ENCODE data around the gene MINDY4. TPM values are rescaled to one million over a fixed set of nuclear protein-coding genes. Genes with fewer than 3 reads are reported as not detected.

Gene MINDY4
- total and polyA plus RNA-seq, 2 donors = 1.5 to 1.7 TPM

DNA sequence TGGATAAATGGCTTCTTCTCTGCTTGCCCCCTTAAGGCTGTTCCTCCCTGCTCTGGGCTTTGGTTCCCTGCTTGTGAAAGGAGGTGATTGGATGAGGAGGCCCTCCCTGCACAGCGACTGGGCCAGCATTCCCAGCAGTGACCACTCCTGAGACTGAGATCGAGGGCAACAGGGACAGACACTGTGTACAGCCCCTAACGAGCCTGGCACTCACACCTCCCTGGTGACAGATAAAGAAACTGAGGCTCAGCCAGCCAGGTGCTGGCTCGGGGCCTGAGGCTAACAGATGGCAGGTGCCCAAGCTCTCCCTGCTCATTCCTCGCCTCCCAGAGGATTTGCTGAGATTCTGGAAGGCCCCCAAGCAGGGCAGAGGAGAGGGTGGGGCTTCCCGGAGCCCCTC is 128.4 kb downstream of the MINDY4 start:
- DNase-seq (ENCODE audit: low read depth in 6 of 9, low spot score in 9 of 9) = no peak
- no peak overlapping the region for H3K27ac ChIP-seq (ENCODE audit: low read depth in 1 of 2, low read length in 1 of 2)
- no peaks in the 10 kb centered on the region for H3K9me3 ChIP-seq (ENCODE audit: control insufficient read depth in 2 of 2, insufficient read depth in 1 of 2, low read length in 1 of 2)
- H3K4me3 ChIP-seq (ENCODE audit: low read length in 2 of 2) = no peak overlapping the region
- no peaks in the 10 kb centered on the region for H3K27me3 ChIP-seq (ENCODE audit: control insufficient read depth in 2 of 2, insufficient read depth in 1 of 2, low read length in 1 of 2)
- WGBS = 84% methylated on average over 6 of the region's 6 CpGs
- H3K4me1 ChIP-seq (ENCODE audit: control insufficient read depth in 2 of 2, insufficient read depth in 2 of 2, low read length in 2 of 2) = no peaks in the 10 kb centered on the region
- no peaks in the 10 kb centered on the region for H3K36me3 ChIP-seq (ENCODE audit: control insufficient read depth in 2 of 2, insufficient read depth in 2 of 2, low read length in 1 of 2)

DNA sequence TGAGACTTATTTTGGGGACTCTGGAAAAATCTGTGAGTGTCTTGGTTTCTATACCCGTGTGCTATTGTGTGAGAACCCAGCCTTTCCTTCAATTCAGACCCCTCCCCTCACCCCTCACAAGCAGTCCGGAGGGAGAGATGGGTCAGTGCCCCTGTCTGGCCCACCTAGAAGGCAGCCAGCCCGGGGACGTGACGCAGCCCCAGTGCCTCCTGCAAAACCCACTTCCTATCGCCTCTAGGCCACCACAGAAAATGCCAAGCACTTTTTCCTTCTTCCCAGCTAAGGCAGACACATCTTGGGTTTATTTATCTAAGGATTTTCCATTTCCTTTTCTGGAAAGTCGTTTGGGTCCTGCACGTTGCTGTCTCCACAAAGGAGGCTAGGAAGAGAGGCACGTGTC is 128.8 kb downstream of the MINDY4 start:
- Histone ChIP-seq H3K27me3 (ENCODE audit: control insufficient read depth in 2 of 2, insufficient read depth in 1 of 2, low read length in 1 of 2) (no peaks in the 10 kb centered on the region), H3K9me3 (ENCODE audit: control insufficient read depth in 2 of 2, insufficient read depth in 1 of 2, low read length in 1 of 2) (no peaks in the 10 kb centered on the region), H3K4me3 (ENCODE audit: low read length in 2 of 2) (no peak overlapping the region), H3K27ac (ENCODE audit: low read depth in 1 of 2, low read length in 1 of 2) (no peak overlapping the region), H3K4me1 (ENCODE audit: control insufficient read depth in 2 of 2, insufficient read depth in 2 of 2, low read length in 2 of 2) (no peaks in the 10 kb centered on the region), H3K36me3 (ENCODE audit: control insufficient read depth in 2 of 2, insufficient read depth in 2 of 2, low read length in 1 of 2) (no peaks in the 10 kb centered on the region)
- 72% methylated on average over 9 of the region's 9 CpGs for WGBS
- DNase-seq (ENCODE audit: low read depth in 6 of 9, low spot score in 9 of 9) = no peak

DNA sequence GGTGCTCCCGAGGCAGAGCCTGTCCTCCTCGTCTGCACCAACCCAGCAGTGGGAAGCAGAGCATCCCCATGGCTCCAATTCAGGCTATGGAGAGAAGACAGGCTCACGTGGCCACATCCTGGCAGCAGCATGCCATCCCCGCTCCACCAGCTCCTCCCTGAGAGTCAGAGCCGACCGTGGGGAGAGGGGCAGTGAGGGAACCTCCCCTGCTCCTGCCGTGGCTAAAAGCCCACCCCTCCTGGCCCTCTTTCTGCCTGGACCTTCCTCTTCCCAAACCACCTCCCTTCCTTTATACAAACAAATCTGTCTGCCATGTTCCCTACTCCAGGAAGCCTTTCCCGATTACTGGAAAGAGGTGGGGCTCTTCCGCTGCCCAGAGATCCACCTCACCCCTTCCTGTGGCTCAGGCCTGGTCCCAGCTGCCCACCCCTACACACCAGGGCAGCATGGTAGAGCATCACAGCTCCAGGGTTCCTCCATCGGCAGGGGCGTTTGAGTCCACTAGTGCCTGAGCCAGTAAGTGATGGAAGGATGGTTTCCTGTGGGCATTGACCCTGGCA is 129.7 kb downstream of the MINDY4 start:
- H3K4me1 ChIP-seq (ENCODE audit: control insufficient read depth in 2 of 2, insufficient read depth in 2 of 2, low read length in 2 of 2) = no peaks in the 10 kb centered on the region
- H3K27me3 ChIP-seq (ENCODE audit: control insufficient read depth in 2 of 2, insufficient read depth in 1 of 2, low read length in 1 of 2) = no peaks in the 10 kb centered on the region
- no peak for DNase-seq (ENCODE audit: low read depth in 6 of 9, low spot score in 9 of 9)
- no peak overlapping the region for H3K27ac ChIP-seq (ENCODE audit: low read depth in 1 of 2, low read length in 1 of 2)
- no peaks in the 10 kb centered on the region for H3K36me3 ChIP-seq (ENCODE audit: control insufficient read depth in 2 of 2, insufficient read depth in 2 of 2, low read length in 1 of 2)
- 92% methylated on average over 11 of the region's 11 CpGs for WGBS
- no peak overlapping the region for H3K4me3 ChIP-seq (ENCODE audit: low read length in 2 of 2)
- no peaks in the 10 kb centered on the region for H3K9me3 ChIP-seq (ENCODE audit: control insufficient read depth in 2 of 2, insufficient read depth in 1 of 2, low read length in 1 of 2)

DNA sequence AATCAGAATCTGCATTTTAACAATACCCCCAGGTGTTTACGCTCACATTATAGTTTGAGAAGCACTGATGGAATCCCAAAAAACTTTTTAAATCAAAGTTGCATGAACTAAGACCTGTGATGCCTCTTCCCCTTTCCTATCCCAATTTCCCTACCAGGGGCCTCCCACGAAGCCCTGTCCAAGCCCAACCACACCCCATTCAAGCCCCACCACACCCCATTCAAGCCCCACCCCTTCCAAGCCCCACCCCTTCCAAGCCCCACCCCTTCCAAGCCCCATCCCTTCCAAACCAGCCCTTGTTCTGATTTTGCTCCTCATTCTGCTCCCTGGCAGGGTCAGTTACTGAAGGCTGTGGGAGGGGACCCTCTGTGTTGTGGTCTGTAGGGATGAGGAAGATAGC is 130.6 kb downstream of the MINDY4 start:
- Histone ChIP-seq H3K27me3 (ENCODE audit: control insufficient read depth in 2 of 2, insufficient read depth in 1 of 2, low read length in 1 of 2) (no peaks in the 10 kb centered on the region), H3K4me1 (ENCODE audit: control insufficient read depth in 2 of 2, insufficient read depth in 2 of 2, low read length in 2 of 2) (no peaks in the 10 kb centered on the region), H3K36me3 (ENCODE audit: control insufficient read depth in 2 of 2, insufficient read depth in 2 of 2, low read length in 1 of 2) (no peaks in the 10 kb centered on the region), H3K9me3 (ENCODE audit: control insufficient read depth in 2 of 2, insufficient read depth in 1 of 2, low read length in 1 of 2) (no peaks in the 10 kb centered on the region), H3K27ac (ENCODE audit: low read depth in 1 of 2, low read length in 1 of 2) (no peak overlapping the region), H3K4me3 (ENCODE audit: low read length in 2 of 2) (no peak overlapping the region)
- DNase-seq (ENCODE audit: low read depth in 6 of 9, low spot score in 9 of 9) = no peak
- 89% methylated on average over 2 of the region's 2 CpGs for WGBS

DNA sequence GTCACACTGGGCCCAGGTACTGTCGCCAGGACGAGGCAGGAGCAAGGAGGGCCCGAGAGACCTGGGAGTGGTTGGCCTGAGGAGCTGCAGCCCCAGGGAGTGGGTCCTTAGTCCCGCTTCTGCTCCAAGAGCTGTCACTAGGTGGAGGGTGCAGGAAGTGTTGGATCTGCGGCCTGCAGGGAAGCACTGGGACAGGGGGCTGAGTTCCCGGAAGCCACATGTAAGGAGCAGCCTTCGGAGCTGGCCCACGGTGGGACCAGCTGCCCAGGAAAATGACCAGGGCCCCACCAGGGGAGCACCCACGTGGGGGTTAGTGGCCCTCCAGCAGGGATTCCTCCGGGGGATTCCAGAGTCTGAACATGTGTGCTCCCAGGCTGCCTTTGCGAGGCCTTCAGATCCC is 131.2 kb downstream of the MINDY4 start:
- 95% methylated on average over 11 of the region's 11 CpGs for WGBS
- H3K27ac ChIP-seq (ENCODE audit: low read depth in 1 of 2, low read length in 1 of 2) = no peak overlapping the region
- no peaks in the 10 kb centered on the region for H3K27me3 ChIP-seq (ENCODE audit: control insufficient read depth in 2 of 2, insufficient read depth in 1 of 2, low read length in 1 of 2)
- no peaks in the 10 kb centered on the region for H3K36me3 ChIP-seq (ENCODE audit: control insufficient read depth in 2 of 2, insufficient read depth in 2 of 2, low read length in 1 of 2)
- no peak overlapping the region for H3K4me3 ChIP-seq (ENCODE audit: low read length in 2 of 2)
- no peak for DNase-seq (ENCODE audit: low read depth in 6 of 9, low spot score in 9 of 9)
- H3K9me3 ChIP-seq (ENCODE audit: control insufficient read depth in 2 of 2, insufficient read depth in 1 of 2, low read length in 1 of 2) = no peaks in the 10 kb centered on the region
- no peaks in the 10 kb centered on the region for H3K4me1 ChIP-seq (ENCODE audit: control insufficient read depth in 2 of 2, insufficient read depth in 2 of 2, low read length in 2 of 2)

DNA sequence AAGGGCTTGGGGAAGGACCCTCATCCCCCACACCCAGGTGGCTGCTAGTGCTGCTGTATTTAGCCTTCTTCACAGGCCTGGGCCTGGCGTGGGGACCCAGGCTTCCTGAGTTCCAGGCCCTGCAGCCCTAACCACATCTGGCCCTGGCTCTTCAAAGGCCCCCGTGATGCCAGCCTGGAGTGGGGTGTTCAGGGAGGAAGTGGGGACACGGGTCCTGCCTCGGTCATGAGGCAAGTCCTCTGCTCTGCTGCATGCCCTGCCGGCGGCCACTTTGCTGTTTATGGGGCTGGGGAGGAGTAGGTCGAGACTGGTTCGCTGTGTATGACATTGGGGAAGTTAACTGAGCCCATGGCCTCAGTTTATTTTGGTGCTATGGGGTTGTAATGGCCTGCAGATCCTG is 131.9 kb downstream of the MINDY4 start:
- no peaks in the 10 kb centered on the region for H3K4me1 ChIP-seq (ENCODE audit: control insufficient read depth in 2 of 2, insufficient read depth in 2 of 2, low read length in 2 of 2)
- H3K4me3 ChIP-seq (ENCODE audit: low read length in 2 of 2) = no peak overlapping the region
- no peak for DNase-seq (ENCODE audit: low read depth in 6 of 9, low spot score in 9 of 9)
- no peaks in the 10 kb centered on the region for H3K36me3 ChIP-seq (ENCODE audit: control insufficient read depth in 2 of 2, insufficient read depth in 2 of 2, low read length in 1 of 2)
- WGBS = 79% methylated on average over 8 of the region's 8 CpGs
- H3K27ac ChIP-seq (ENCODE audit: low read depth in 1 of 2, low read length in 1 of 2) = no peak overlapping the region
- no peaks in the 10 kb centered on the region for H3K9me3 ChIP-seq (ENCODE audit: control insufficient read depth in 2 of 2, insufficient read depth in 1 of 2, low read length in 1 of 2)
- H3K27me3 ChIP-seq (ENCODE audit: control insufficient read depth in 2 of 2, insufficient read depth in 1 of 2, low read length in 1 of 2) = no peaks in the 10 kb centered on the region

DNA sequence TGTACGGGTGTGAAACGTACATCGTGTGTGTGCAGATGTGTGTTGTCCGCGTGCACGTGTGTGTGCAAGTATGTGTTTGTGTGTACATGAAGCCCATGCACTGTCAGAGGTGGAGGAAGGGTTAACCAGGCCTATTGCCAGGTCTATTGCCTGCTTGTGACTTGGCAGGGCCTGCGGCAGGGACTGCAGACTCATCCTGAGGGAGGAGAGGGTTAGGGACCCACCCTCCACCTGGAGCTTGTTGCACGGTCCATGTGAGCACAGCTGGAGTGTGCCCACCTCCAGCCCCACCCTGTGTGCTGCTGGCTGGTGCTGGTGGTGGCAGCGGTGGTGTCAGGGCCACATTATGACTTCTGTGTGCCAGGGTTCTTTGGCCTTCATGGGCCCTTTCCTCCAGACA is 133.3 kb downstream of the MINDY4 start:
- H3K9me3 ChIP-seq (ENCODE audit: control insufficient read depth in 2 of 2, insufficient read depth in 1 of 2, low read length in 1 of 2) = no peaks in the 10 kb centered on the region
- 97% methylated on average over 9 of the region's 9 CpGs for whole genome bisulfite sequencing
- H3K4me1 ChIP-seq (ENCODE audit: control insufficient read depth in 2 of 2, insufficient read depth in 2 of 2, low read length in 2 of 2) = no peaks in the 10 kb centered on the region
- H3K27me3 ChIP-seq (ENCODE audit: control insufficient read depth in 2 of 2, insufficient read depth in 1 of 2, low read length in 1 of 2) = no peaks in the 10 kb centered on the region
- DNase-seq (ENCODE audit: low read depth in 6 of 9, low spot score in 9 of 9) = no peak
- H3K4me3 ChIP-seq (ENCODE audit: low read length in 2 of 2) = no peak overlapping the region
- no peaks in the 10 kb centered on the region for H3K36me3 ChIP-seq (ENCODE audit: control insufficient read depth in 2 of 2, insufficient read depth in 2 of 2, low read length in 1 of 2)
- no peak overlapping the region for H3K27ac ChIP-seq (ENCODE audit: low read depth in 1 of 2, low read length in 1 of 2)

DNA sequence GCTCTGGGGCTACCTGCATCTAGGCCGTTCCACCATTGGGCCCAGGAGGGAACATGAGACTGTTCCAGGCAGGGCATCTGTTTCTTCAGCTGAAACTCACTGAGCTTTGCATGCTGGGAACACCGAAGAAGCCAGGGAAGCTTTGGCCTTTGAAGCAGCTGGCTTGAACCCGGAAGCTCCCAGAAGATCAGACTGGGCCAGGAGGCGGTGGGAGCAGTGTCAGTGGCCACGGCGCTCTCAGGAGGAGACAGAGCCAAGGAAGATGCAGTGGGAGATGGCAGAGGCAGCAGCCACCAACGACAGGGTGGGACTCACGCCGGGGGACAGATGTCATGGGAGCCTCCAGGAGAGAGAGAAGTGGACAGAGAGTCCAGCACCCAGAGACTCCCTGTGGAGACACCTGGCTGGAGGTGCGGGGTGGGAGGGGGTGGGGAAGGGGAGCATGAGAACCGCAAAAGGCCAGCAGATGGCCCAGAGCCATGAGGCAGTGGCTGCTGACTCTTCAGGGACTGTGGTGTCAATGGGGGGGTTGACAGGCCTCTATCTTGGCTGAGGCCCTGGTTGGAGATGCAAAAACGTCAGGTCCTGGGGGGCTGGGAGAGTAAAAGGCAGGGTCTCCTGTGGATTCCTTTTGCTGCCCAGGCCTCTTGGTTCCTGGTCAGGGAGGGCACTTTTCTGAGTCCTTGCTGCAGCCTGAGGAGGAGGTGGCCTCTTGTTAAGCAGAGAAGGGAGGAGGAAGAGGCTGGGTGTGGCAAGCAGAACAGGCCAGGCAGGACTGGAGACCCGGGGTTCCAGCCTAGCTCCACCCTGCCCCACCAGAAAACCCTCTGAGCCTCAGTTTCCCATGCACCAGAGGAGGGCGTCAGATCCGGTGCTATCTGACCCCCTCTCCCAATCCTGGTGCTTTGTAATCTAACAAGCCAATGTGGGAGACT is 134.1 kb downstream of the MINDY4 start:
- Histone ChIP-seq H3K4me3 (ENCODE audit: low read length in 2 of 2) (no peak overlapping the region), H3K36me3 (ENCODE audit: control insufficient read depth in 2 of 2, insufficient read depth in 2 of 2, low read length in 1 of 2) (no peaks in the 10 kb centered on the region), H3K27ac (ENCODE audit: low read depth in 1 of 2, low read length in 1 of 2) (no peak overlapping the region), H3K9me3 (ENCODE audit: control insufficient read depth in 2 of 2, insufficient read depth in 1 of 2, low read length in 1 of 2) (no peaks in the 10 kb centered on the region), H3K4me1 (ENCODE audit: control insufficient read depth in 2 of 2, insufficient read depth in 2 of 2, low read length in 2 of 2) (no peaks in the 10 kb centered on the region), H3K27me3 (ENCODE audit: control insufficient read depth in 2 of 2, insufficient read depth in 1 of 2, low read length in 1 of 2) (no peaks in the 10 kb centered on the region)
- 95% methylated on average over 15 of the region's 15 CpGs for WGBS
- no peak for DNase-seq (ENCODE audit: low read depth in 6 of 9, low spot score in 9 of 9)

DNA sequence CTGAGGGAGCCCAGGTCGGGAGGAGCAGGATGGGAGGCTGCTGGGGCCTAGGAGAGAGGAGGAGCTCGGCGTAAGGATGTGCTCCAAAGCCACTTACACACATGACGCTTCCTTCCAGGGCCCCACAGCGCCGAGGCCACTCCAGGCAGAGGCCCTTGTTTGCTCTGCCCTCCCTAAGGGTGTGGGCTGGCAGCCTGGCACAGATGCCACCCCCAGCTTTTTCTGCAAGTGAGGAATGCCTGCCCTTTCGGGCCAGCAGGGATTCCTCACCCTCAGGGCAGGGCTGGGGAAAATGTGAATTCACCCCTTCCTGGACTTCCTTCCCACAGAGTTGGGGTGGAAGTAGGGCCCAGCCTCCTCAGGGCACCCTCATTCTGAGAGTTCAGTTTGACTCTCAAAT is 134.8 kb downstream of the MINDY4 start:
- H3K4me3 ChIP-seq (ENCODE audit: low read length in 2 of 2) = no peak overlapping the region
- H3K9me3 ChIP-seq (ENCODE audit: control insufficient read depth in 2 of 2, insufficient read depth in 1 of 2, low read length in 1 of 2) = no peaks in the 10 kb centered on the region
- 93% methylated on average over 7 of the region's 7 CpGs for WGBS
- no peaks in the 10 kb centered on the region for H3K27me3 ChIP-seq (ENCODE audit: control insufficient read depth in 2 of 2, insufficient read depth in 1 of 2, low read length in 1 of 2)
- DNase-seq (ENCODE audit: low read depth in 6 of 9, low spot score in 9 of 9) = no peak
- H3K27ac ChIP-seq (ENCODE audit: low read depth in 1 of 2, low read length in 1 of 2) = no peak overlapping the region
- H3K4me1 ChIP-seq (ENCODE audit: control insufficient read depth in 2 of 2, insufficient read depth in 2 of 2, low read length in 2 of 2) = no peaks in the 10 kb centered on the region
- H3K36me3 ChIP-seq (ENCODE audit: control insufficient read depth in 2 of 2, insufficient read depth in 2 of 2, low read length in 1 of 2) = no peaks in the 10 kb centered on the region
